Activated T-cell treated with anti-CD3 and anti-CD28 coated beads for 4 hours (primary cell): ENCODE measurements around the gene KLRD1.
"Not testable (repeated sequence)": the region's sequence is repeated elsewhere in the genome, so short reads cannot be mapped to it uniquely, and the experiment has no call there.

ENCODE experiments used
- DNase-seq: peaks from one replicate; pipeline ENCODE4 v3.0.0-alpha.2; 2020

KLRD1 gene, protein sequence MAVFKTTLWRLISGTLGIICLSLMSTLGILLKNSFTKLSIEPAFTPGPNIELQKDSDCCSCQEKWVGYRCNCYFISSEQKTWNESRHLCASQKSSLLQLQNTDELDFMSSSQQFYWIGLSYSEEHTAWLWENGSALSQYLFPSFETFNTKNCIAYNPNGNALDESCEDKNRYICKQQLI

DNA sequence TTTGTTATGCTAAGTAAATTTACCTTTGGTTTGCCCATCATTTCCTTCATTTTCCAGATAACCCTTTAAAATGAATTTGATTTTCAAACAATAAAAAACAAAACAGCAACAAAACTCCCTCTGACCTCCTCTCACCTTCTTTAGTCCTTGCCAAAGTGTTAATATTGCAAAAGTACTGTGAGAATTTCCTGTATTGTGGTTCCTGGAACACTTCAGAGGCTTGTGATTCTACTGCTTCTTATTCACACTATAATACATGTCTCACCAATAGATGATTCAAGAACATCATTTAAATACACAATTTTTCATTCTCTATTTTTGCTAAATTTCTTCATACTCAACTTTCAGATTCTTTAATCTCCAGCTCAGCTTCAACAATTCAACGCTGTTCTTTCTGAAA is at the start of gene KLRD1:
TSS of gene KLRD1 (plus strand) at position 241 of the 400 bp plus-strand sequence. CDS start 208 bp downstream, outside the sequence.
- DNase-seq: no peak

DNA sequence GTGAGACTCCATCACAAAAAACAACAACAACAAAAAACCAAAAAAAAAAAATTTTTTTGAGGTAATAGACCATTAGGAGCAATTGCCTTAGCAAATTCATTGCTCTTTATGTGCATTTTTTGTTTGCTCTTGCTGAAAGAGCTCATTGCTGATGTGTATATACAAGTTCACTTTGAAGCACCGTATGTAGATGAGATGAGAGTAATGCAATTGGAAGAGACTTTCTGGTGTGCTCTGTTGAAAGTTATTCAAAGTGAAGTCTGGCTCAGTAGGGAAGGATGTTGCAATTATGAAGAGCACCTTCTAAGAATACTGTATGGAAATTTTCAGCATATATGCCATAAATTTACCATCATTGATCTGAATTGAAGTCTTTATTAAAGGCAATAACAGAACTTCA is 46.7 kb upstream of the KLRD1 start:
- DNase-seq: no peak

DNA sequence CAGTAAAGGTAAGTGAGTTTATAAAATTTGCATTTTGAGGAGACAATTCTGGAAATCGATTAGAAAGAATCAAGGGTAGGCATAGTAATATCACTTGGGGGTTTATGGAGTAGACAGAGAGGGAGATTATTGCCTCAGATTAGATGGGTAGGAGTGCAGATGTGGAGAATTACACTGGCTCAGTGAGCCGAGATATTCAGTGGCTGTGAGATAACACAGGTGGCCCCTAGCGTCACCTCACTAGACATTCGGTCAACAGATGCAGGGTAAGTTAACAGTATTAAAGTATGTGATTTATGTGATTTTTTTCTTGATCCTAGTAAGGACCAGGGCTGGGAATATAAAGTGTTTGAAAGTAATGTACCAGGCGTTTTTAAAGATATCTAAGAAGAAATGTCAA is 39.6 kb upstream of the KLRD1 start:
- no peak for DNase-seq

DNA sequence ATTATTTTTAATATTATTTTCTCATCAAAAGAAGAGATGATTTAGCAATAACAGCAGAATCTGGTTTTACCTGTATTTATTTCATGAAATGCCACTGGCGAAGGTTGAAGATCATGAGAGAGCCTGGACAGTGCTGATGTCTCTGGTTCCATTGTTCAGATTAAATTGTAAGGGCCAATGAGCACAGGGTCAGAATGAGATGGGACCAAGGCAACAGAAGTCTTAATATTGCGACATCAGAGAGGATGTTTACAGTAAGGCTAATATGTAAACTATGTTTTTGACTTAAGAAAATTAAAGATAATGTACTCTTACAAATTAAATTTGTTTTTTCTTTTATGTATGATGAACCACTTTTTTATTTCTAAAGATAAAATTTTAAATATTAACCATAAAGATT is 35.2 kb upstream of the KLRD1 start:
- DNase-seq: no peak

DNA sequence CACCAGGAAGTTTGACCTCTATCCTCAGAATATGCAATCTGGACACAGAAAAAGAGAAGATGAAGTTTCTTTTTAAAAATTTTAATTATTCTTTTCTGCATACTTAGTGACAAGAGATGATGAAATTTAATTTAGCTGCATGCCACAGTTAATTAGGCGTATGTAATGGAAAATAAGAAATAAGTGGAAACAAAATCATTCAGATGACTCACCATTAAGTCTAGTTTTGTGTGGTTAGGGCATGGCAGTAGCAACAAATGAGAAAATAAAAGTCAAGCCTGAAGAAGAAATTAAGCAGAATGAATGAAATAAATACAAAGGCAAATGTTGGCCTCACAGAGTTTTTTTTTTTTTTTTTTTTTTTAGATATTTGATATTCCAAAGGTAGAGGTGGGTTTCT is 30.9 kb upstream of the KLRD1 start:
- no peak for DNase-seq

DNA sequence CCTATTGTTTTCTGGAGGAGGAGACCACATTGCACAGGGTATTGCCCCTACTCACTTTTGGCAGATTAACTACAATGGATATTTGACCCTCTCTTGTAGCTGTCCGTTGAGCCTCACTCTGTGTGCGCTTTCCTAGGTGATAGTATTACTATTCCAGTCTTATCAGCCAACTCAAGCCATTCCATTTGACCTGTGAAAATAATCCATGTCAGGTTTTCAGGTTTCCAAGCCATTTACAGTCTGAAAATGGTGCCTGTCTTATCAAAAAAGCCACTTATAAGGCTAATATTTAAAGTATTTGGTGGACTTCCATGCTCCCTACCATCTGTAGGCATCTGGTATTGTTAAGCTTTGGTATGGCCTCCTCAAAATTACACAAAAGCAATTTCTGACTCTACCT is 29.6 kb upstream of the KLRD1 start:
- no peak for DNase-seq

DNA sequence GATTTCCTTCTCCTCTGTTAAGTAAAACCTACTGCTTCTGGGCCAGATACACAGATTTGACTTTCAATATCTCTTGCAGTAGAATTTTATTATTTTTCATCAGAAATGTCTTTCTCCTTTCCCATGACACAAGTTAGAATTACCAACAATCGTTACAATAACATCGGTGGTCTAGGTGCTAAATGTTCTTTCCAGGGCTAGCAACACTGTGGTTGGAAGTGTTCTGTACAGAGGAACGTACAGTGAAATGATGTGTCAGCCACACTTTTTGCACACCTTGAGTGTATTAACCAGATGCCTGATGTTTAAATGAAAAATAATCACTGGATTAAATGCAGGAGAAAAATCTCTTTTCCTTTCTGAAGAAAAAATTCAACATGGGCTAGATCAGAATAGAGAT is 27.7 kb upstream of the KLRD1 start:
- DNase-seq: no peak

DNA sequence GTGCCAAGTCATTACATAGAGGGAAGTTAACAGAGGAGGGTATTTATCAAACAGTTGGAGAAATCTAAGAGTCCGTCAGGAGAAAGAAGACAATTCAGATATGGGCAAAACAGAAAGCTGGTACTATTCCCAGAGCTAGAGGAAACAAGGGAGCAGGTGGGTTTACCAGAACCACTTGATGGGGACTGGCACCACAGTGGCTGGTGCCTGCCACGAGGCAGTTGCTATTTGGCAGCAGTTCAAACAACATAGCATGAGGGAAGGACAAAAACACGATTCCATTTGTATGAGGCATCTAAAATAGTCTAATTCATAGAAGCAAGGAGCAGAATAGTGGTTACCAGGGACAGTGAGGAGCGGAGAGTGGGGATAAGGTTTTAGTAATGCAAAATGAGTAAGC is 24.6 kb upstream of the KLRD1 start:
- no peak for DNase-seq

DNA sequence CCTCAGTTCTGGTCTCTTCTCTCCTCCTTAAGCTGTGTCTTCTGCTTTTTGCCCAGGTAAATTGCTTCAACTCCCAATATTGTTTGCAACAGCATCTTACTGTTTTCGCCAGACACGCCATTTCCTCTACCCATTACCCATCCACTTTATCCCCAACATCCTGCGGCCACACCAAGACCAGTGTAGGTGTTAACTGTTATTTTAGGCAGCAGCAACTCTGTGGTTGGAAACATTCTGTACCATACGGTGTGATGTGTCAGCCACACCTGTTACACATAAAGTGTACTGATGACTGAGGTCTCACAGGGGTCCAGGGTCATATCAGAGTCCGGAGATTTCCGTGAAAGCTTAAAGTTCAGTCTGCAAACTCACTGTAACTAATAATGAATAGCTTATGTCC is 21.8 kb upstream of the KLRD1 start:
- DNase-seq: no peak

DNA sequence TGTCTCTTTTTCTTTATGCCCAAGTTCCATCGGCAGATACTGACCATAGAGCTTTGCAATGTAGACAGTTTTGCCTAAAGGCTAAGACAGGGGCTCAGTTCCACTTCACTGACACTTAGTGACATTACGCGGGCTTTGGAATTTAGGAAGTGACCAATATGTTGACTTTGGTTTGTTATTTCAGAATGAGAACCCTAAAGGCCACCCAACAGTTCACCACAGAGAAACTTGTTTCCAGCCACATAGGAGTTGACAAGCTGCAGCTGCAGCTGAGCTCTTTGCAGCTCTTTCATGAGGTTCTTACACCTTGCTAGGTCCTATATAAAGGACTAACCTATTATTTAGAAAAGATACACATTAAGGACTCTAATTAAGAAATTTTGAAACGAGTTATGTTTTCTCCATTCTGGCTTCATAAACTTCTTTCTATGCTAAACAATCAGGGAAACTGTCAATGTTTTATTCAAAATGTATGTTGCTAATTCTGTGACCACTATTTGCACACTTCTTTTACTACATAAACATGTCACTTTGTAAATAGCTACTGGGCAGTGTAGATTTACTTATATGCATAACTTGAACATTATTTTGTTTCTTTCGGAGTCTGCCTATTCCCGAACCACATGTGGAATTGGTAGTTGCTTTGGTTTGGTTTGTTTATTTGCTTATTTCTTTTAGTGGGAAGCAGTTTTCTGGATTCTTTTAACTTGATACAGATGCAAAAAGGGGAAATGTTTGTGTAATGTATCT is 18.5 kb upstream of the KLRD1 start:
- no peak for DNase-seq

DNA sequence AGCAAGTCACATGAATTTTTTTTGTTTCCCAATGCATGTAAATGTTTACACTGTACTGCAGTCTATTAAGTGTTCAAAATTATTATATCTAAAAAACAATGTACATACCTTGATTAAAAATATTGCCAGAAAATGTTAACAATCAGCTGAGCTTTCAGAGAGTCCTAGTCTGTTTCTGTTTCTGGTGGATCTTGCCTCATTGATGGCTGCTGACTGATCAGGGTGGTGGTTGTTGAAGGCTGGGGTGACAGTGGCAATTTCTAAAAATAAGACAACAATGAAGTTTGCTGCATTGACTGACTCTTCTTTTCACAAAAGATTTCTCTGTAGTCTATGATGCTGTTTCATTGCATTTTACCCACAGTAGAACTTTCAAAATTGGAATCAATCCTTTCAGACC is 16.6 kb upstream of the KLRD1 start:
- DNase-seq: no peak

DNA sequence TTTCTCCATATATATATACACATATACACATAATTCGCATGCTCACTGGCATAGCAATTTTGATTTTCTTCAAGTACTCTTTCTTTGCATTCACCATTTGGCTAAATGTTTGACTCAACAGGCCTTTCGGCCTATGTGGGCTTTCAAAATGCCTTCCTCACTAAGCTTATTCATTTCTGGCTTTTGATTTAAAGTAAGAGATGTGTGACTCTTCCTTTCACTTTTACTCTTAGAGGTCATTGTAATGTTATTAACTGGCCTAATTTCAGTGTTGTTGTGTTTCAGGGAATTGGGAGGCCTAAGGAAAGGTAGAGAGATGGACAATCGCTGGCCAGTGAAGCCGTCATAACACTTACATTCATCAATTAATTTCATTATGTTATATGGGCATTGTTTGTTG is 14.5 kb upstream of the KLRD1 start:
- no peak for DNase-seq

DNA sequence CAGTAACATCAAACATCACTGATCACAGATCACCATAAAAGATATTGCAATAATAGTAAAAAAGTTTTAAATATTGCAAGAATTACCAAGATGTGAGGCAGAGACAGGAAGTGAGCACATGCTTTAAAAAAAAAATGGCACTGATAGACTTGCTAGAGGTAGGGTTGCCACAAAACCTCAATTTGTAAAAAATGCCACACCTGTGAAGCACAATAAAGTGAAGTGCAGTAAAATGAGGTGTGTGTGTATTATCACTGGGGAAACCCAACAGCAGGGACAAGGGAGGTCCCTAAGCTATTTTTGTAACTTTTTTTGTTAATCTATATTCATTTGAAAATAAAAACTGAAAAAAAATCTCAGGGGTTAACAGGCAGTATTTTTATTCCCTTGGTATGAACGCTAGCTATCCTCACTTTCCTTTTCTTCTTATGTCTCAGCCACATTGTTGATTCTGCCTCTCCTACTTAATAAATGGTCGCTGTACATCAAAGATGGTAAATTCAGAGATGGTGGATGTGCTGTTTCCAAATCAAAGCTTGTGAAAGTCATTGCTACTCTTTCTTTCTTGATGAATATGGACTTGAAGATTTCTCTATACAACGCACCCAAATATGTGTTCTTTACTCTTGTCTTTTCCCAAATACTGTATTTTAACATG is 14.0 kb upstream of the KLRD1 start:
- no peak for DNase-seq

DNA sequence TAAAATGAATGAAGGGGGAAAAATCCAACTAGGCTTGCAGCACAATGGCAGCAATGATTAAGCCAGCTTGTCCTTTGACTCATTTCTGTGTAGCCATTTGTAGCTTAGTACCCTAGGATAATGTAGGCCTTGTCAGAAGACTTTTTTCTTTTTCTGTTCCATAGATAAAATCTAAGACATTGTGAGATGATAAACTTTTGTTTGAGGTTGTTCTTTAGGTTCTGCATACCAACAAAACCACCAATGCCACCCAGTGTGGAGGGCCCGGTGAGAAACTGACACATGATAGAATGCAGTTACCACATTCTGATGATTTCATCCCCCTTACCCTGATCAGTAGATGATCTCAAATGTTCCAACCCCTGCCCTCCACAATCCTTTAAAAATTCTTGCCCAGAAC is 6.6 kb upstream of the KLRD1 start:
- DNase-seq: no peak

DNA sequence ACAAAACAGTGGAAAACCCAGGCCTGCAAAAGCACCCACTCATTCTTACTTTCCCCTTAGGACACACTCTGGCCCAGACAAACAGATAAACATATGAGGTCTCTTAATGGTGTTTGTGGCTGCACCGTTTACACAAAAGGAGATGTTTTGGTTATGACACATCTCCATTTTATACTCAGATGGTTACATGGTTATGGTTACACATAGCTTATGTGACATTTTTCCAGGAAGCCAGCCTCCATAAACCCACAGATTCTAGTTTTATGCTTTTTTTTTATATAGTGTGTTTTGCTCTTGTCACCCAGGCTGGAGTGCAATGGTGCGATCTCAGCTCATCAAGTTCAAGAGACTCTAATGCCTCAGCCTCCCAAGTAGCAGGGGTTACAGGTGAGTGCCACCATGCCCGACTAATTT is 3.5 kb upstream of the KLRD1 start:
- DNase-seq: no peak

DNA sequence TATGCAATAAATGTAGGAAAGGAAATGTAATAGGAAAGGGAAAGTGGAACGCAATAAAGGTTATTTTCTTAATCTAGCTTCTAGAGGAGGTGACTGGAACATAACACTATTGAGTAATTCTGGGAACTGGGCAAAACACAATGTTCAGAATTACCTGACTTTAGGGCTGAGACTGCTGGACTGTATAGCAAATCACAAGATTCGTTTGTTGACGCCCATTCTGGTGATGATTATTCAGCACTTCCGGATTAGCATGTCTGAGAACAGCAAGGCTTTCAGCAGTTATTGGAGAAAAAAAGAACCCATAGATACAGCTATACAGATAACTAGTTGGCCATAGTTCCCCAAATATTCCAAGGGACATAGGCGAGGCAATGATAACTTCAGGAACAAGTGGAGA is 2.3 kb upstream of the KLRD1 start:
- DNase-seq: no peak

DNA sequence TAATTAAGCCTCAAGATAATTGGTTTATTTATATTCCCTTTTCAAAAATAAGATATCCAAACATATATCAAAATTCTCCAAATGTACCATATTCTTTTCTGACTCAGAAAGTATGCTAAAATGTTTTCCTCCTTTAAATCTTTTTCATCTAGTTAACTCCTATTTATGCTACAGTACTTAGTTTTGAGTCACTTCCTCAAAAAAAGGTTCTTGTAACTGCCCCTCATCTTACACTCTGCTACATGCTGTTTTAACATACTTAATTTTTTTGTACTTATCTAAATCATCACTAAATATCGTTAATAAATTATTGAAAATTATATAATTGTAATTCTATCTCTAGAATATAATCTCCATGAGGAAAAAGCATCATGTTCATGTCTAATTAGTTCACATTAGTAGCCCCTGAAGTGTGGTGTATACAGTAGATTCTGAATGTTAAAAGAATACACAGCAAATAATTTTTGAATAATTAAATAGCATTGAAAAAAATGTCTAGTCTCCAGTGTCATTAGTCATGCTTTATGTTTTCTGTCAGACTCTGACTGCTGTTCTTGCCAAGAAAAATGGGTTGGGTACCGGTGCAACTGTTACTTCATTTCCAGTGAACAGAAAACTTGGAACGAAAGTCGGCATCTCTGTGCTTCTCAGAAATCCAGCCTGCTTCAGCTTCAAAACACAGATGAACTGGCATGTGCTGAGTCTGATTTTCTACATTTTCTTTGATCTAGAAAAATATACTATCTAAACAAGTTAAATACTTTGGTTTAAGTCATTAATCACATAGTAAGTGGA is 3.5 kb downstream of the KLRD1 start:
- no peak for DNase-seq

DNA sequence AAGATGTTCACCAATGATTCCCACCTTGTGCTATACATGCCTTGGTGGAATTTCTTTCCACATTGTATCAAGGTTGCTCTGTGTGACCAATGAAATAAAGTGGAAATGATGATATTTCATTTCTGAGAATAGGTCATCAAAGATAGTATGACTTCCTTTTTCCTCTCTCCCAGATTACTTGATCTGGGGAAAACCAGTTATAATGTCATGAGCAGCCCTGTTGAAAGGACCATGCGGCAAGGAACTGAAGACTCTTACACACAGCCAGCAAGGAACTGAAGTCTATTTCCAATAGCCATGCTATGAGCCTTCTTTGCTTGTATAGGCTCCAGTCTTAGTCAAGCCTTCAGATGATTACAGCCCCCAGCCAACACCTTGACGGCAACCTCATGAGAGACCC is 11.7 kb downstream of the KLRD1 start:
- no peak for DNase-seq

DNA sequence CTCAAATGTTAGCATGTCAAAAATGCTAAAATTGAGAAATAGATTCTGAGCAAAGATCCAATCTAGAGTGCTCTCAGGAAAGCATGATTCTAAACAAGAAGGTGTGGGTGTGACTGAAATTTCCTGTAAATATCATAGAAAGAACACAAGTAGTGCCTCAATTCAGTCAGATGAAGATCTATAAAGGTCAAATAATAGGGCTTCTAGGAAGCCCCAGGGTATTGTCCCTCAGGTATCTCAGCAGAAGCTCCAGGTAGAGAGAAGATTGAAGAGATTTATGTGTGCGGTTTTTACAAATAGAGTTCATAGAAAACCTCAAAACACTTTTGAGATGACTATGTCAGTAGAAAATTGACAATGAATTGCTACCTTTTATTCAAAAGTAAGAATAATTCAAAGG is 13.0 kb downstream of the KLRD1 start:
- DNase-seq: no peak

DNA sequence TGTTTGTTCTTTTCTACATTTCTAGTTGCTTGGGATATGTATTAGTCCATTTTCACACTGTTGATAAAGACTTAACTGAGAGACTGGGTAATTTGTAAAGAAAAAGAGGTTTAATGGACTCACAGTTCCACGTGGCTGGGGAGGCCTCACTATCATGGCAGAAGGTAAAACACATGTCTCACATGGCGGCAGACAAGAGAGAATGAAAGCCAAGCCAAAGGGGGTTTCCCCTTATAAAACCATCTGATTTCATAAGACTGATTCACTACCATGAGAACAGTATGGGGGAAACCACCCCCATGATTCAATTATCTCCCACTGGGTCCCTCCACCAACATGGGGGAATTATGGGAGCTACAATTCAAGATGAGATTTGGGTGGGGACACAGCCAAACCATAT is 21.0 kb downstream of the KLRD1 start:
- DNase-seq: not testable (repeated sequence)

DNA sequence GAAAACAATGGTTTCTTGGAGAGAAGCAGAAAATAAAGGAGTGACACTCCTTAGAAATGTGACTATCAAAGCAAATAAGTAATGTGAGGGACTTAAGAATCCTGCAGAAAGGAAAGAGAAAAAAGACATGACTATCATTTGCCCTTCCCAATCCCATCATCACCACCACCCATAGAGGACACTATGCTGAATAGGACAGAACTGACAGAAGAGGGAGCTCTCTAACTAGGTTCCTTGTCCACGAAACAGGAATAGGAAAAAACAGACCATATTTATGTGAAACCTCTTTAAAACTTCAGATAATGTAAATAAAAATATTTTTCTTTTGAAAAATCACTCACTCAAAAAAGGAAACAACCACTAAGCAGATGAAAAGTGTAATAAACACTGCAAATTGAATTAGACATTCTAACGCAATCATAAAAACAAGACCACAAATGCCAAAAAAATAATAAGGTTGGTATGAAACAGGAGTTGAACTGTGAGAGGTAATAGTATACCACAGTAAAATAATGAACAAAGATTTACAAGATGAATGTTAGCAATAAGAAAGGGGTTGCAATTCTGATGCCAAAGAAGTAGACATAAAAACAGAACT is 24.1 kb downstream of the KLRD1 start:
- no peak for DNase-seq

DNA sequence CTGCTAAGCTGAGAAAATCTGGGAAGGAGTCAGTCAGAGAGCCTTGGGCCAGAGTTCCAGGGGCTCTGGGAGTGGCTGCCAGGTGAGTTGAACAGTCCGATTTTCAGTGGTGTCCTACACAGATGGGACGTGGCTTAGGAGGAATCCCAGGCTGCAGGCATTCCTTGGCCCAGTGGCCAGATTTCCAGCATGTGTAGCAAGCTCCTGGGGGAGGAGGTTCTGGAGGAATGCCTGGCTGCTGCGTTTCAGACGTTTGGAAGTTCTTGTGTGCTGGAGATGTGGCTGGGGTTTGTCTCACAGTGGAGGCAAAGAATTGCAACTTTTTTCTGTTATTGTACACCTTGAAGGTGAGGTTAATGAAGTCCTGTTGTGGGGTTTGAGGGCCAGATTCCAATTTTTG is 28.5 kb downstream of the KLRD1 start:
- DNase-seq: not testable (repeated sequence)

DNA sequence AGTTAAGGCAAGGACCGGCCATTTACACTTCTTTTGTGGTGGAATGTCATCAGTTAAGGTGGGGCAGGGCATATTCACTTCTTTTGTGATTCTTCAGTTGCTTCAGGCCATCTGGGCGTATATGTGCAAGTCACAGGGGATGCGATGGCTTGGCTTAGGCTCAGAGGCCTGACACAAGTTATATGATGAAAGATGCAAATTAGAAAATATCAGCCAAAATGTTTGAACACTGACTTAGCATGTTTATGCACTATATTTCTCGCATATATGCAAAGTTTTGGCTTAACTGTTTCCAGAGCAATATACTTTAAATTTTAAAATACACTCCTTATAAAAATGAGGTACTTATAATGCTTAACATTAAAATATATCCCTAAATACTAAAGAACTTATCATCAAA is 30.8 kb downstream of the KLRD1 start:
- not testable (repeated sequence) for DNase-seq
